GM12878 (cell line): ENCODE results near the gene ARR3. TPM values are rescaled to one million over a fixed set of nuclear protein-coding genes. Genes with fewer than 3 reads are reported as not detected.

ENCODE experiments used
- ATAC-seq: fragments of 200-7000 bp; cut with Tn5 transposase; 3 replicates; pipeline ENCODE4 v1.9.1; 2020; ENCODE audit warnings: mild to moderate bottlenecking, moderate library complexity
- Bru-seq: library from RNA; stranded (reverse); fragments of 400-500 nt; gene quantifications from one replicate; lab custom pipeline; 2021; lab: Mats Ljungman, UMichigan
- BruChase-seq, 2 experiments: library from RNA; stranded (reverse); fragments of 400-500 nt; gene quantifications; one replicate each; lab custom pipeline; 2021; lab: Mats Ljungman, UMichigan
- BruUV-seq: library from RNA; stranded (reverse); fragments of 400-500 nt; replicated peaks from 2 replicates; lab custom pipeline; 2021; lab: Mats Ljungman, UMichigan
- CTCF ChIA-PET: fragments of 300-600 bp; sonication (Branson Sonifier 250); formaldehyde crosslinking; extraction: SDS; loops from one replicate; lab custom pipeline; 2021; ENCODE audit warnings: inconsistent platforms; lab: Yijun Ruan, JAX
- POLR2A ChIA-PET: fragments of 350-600 bp; formaldehyde crosslinking; extraction: SDS; loops from one replicate; lab custom pipeline; 2021; ENCODE audit warnings: inconsistent platforms; lab: Charles Lee
- RAD21 ChIA-PET: fragments of 300-600 bp; sonication (Branson Sonifier 250); formaldehyde crosslinking; loops from one replicate; lab custom pipeline; 2023; ENCODE audit warnings: antibody characterized with exemption; ENCODE audit not compliant: unreplicated experiment; lab: Charles Lee
- SMC1A ChIA-PET: fragments of 300-600 bp; sonication (Branson Sonifier 250); formaldehyde crosslinking; loops from one replicate; lab custom pipeline; 2023; ENCODE audit not compliant: unreplicated experiment, uncharacterized antibody; lab: Charles Lee
- DNase-seq: peaks from one replicate; pipeline ENCODE4 v3.0.0-alpha.2; 2011; ENCODE audit warnings: low read depth, low spot score
- FAIRE-seq: peaks from 3 replicates; lab custom pipeline; 2011; peaks lifted over from hg19 to GRCh38; lab: Jason Lieb, UNC
- H2AFZ ChIP-seq: 2 replicates; pipeline ENCODE4 v1.6.0; 2011; ENCODE audit warnings: low read depth, low read length, control low read depth; ENCODE audit not compliant: control insufficient read depth
- H3K27ac ChIP-seq: 2 replicates; pipeline ENCODE4 v1.5.1; 2011; ENCODE audit warnings: control low read depth; ENCODE audit not compliant: control insufficient read depth, insufficient read depth
- H3K27me3 ChIP-seq, 2 experiments: replicated peaks in 1 of 2; 2 replicates each; pipeline versions ENCODE4 v1.6.0 to v1.6.1; 2011; ENCODE audit warnings: low read length in 1 of 2; ENCODE audit not compliant: control insufficient read depth in 2 of 2, insufficient read depth in 2 of 2
- H3K36me3 ChIP-seq, 2 experiments: 2 replicates each; pipeline ENCODE4 v1.5.1; 2011; ENCODE audit warnings: low read length in 1 of 2; ENCODE audit not compliant: control insufficient read depth in 2 of 2, insufficient read depth in 2 of 2
- H3K4me1 ChIP-seq: 2 replicates; pipeline ENCODE4 v1.6.1; 2011; ENCODE audit warnings: mild to moderate bottlenecking, low read length, moderate library complexity, mixed read lengths; ENCODE audit not compliant: control insufficient read depth, insufficient read depth
- H3K4me2 ChIP-seq: 2 replicates; pipeline ENCODE4 v1.6.0; 2011; ENCODE audit warnings: control low read depth; ENCODE audit not compliant: control insufficient read depth, insufficient read depth
- H3K4me3 ChIP-seq: fragments of 200-600 bp; sonication (generic); 2 replicates; pipeline ENCODE4 v1.5.1; 2016
- H3K79me2 ChIP-seq: 2 replicates; pipeline ENCODE4 v1.6.0; 2011; ENCODE audit warnings: low read length; ENCODE audit not compliant: control insufficient read depth, insufficient read depth
- H3K9ac ChIP-seq: 2 replicates; pipeline ENCODE4 v1.8.0; 2011; ENCODE audit warnings: low read length, control low read depth, mixed read lengths; ENCODE audit not compliant: control insufficient read depth, insufficient read depth
- H3K9me3 ChIP-seq: replicated peaks from 3 replicates; pipeline ENCODE4 v1.5.1; 2011; ENCODE audit warnings: mild to moderate bottlenecking, low read length; ENCODE audit not compliant: control insufficient read depth, insufficient read depth
- H4K20me1 ChIP-seq: 2 replicates; pipeline ENCODE4 v1.6.0; 2011; ENCODE audit not compliant: control insufficient read depth, insufficient read depth
- ATF2 ChIP-seq: IDR thresholded peaks from 2 replicates; pipeline ENCODE4 v1.6.1; 2012; ENCODE audit warnings: low read length, inconsistent platforms
- BHLHE40 ChIP-seq, 2 experiments: fragments of 450-650 bp in 1 of 2; IDR thresholded peaks; 2 replicates each; pipeline ENCODE4 v1.6.1; 2011 to 2017; ENCODE audit warnings: low read depth in 2 of 2, borderline replicate concordance in 1 of 2, improper control_type of control experiment in 1 of 2, low read length in 1 of 2, mild to moderate bottlenecking in 1 of 2
- CEBPZ ChIP-seq: fragments of 150-350 bp; IDR thresholded peaks from 2 replicates; pipeline ENCODE4 v1.6.1; 2016; ENCODE audit warnings: low read depth, low read length
- CREM ChIP-seq: IDR thresholded peaks from 2 replicates; pipeline ENCODE4 v1.6.1; 2014; ENCODE audit warnings: antibody characterized with exemption, low read depth
- ETV6 ChIP-seq, 2 experiments: fragments of 450-650 bp in 1 of 2; IDR thresholded peaks in 1 of 2; conservative IDR thresholded peaks in 1 of 2; 2 replicates each; pipeline ENCODE4 v1.6.1; 2014; ENCODE audit warnings: antibody characterized with exemption in 1 of 2, borderline replicate concordance in 1 of 2, low read depth in 1 of 2, mild to moderate bottlenecking in 1 of 2, moderate library complexity in 1 of 2
- FOS ChIP-seq: IDR thresholded peaks from 3 replicates; pipeline ENCODE4 v1.6.1; 2011; ENCODE audit warnings: borderline replicate concordance; ENCODE audit not compliant: insufficient read length; ENCODE audit errors: extremely low read depth
- KLF5 ChIP-seq: fragments of 450-650 bp; IDR thresholded peaks from 2 replicates; pipeline ENCODE4 v1.6.1; 2014; ENCODE audit warnings: mild to moderate bottlenecking; ENCODE audit not compliant: partially characterized antibody
- LARP7 ChIP-seq: fragments of 450-650 bp; IDR thresholded peaks from 2 replicates; pipeline ENCODE4 v1.6.1; 2017; ENCODE audit warnings: mild to moderate bottlenecking
- NFYB ChIP-seq: IDR thresholded peaks from 2 replicates; pipeline ENCODE4 v1.6.1; 2011; ENCODE audit warnings: low read depth, mild to moderate bottlenecking, low read length, improper control_type of control experiment, moderate library complexity; ENCODE audit not compliant: insufficient read depth
- PRDM15 ChIP-seq: fragments of 450-650 bp; formaldehyde crosslinking; IDR thresholded peaks from 2 replicates; pipeline ENCODE4 v1.4.0; 2020; ENCODE audit warnings: mild to moderate bottlenecking, moderate library complexity
- SMAD1 ChIP-seq: fragments of 450-650 bp; IDR thresholded peaks from 2 replicates; pipeline ENCODE4 v1.6.1; 2018; ENCODE audit warnings: mild to moderate bottlenecking, low read depth; ENCODE audit not compliant: partially characterized antibody
- SMC3 ChIP-seq: IDR thresholded peaks from 2 replicates; pipeline ENCODE4 v1.6.1; 2011; ENCODE audit warnings: low read length, improper control_type of control experiment, borderline replicate concordance
- in situ Hi-C: fragments of 300-500 bp; cut with MboI; formaldehyde crosslinking; loops from 9 replicates; pipeline ENCODE4 v1.14.3; 2018; ENCODE audit warnings: mixed read lengths
- intact Hi-C: fragments of 100-400 bp; cut with micrococcal nuclease; formaldehyde crosslinking; loops from one replicate; pipeline ENCODE4 v1.14.2; 2022; ENCODE audit not compliant: unreplicated experiment
- long read RNA-seq, 2 experiments: library from polyadenylated mRNA; unstranded; transcript quantifications; one replicate each; pipeline ENCODE4 v2.0.0, GENCODE V29; 2019 to 2020
- polyA minus RNA-seq, 3 experiments: library from RNA; depleted of rRNA, polyadenylated mRNA; stranded (reverse); fragments of >200 nt; gene quantifications; 2 replicates each; pipeline ENCODE4 v1.2.3, GENCODE V29; 2011
- polyA plus RNA-seq, 11 experiments: library from polyadenylated mRNA; depleted of rRNA in 4 of 11; unstranded in 6 of 11; stranded (reverse) in 5 of 11; fragments of >200 nt; fragmentation: Nextera tagmentation in 4 of 11; fragmentation: Illumina TruSeq in 1 of 11; extraction: Ambion mirVana in 4 of 11; extraction: Trizol in 1 of 11; gene quantifications; 1 replicate in 1 of 11; 2 replicates in 10 of 11; pipeline versions ENCODE4 v1.2.1 to v1.2.3, GENCODE V29; 2011 to 2016; ENCODE audit warnings: inconsistent platforms in 2 of 11, missing spikeins in 2 of 11, low read depth in 1 of 11
- total RNA-seq, 4 experiments: library from RNA; depleted of rRNA in 3 of 4; stranded (reverse); fragments of >200 nt in 3 of 4; fragmentation: Illumina TruSeq in 1 of 4; extraction: Trizol in 1 of 4; gene quantifications; 2 replicates each; pipeline versions ENCODE4 v1.2.1 to v1.2.3, GENCODE V29; 2013 to 2021

Gene ARR3
- total RNA-seq (2013; cell fraction: nucleolus; rRNA removed), result not detected in 2 replicates
- total RNA-seq (2014; rRNA removed) (not detected in 2 replicates), total RNA-seq (2014; rRNA removed; fragmentation: Illumina TruSeq; extraction: Trizol) (not detected in 2 replicates), total RNA-seq (2021) (not detected in 2 replicates), polyA plus RNA-seq (2011; rRNA removed) (not detected in 2 replicates), polyA plus RNA-seq (2014; fragmentation: Illumina TruSeq; extraction: Trizol) (not detected in 2 replicates), polyA plus RNA-seq (2014; fragmentation: Nextera tagmentation; extraction: Ambion mirVana) (not detected), polyA plus RNA-seq (2014; rRNA removed) (not detected in 2 replicates), polyA plus RNA-seq (2016; fragmentation: Nextera tagmentation; extraction: Ambion mirVana) (not detected), polyA minus RNA-seq (2011; rRNA and poly(A)+ RNA removed) (not detected in 2 replicates), Bru-seq, nascent RNA (not detected), BruChase-seq, experiment 1, labeled RNA remaining after a 6-hour chase (not detected), BruChase-seq, experiment 2, labeled RNA remaining after a 2-hour chase (not detected)
- not detected for polyA plus RNA-seq (2011; ENCODE audit: low read depth)
- not detected in 2 replicates for polyA plus RNA-seq (2011; cell fraction: cytosol; rRNA removed)
- polyA plus RNA-seq (2011; cell fraction: nucleus; rRNA removed), result not detected in 2 replicates
- polyA plus RNA-seq (2012), result not detected in 2 replicates
- not detected in 2 replicates for polyA minus RNA-seq (2011; cell fraction: cytosol; rRNA and poly(A)+ RNA removed)
- not detected in 2 replicates for polyA minus RNA-seq (2011; cell fraction: nucleus; rRNA and poly(A)+ RNA removed)
- long read RNA-seq, experiment 1, result 0 reads
- long read RNA-seq, experiment 2, result 0 reads

GRCh38 chrX:70268034-70268433, at the start of gene ARR3:
Gene ARR3, plus strand, starts transcription at chrX:70268334. Its CDS starts 1,052 bp downstream, at chrX:70269386.
- no peak within 1 kb of the TSS for H3K4me3 ChIP-seq
- no peaks in the 10 kb centered on the region for H3K4me1 ChIP-seq
- H3K36me3 ChIP-seq, result no peaks in the 10 kb centered on the region
- DNase-seq, result no peak
- H2AFZ ChIP-seq, result no peak within 1 kb of the TSS
- ATAC-seq, result no peak
- no peak within 1 kb of the TSS for H3K4me2 ChIP-seq
- no peak within 1 kb of the TSS for H3K9ac ChIP-seq
- ChIA-PET SMC1A (interaction anchor here (1.0 kb wide), 1 partner anchor 11 kb away, joined by 4 read pairs; no protein-coding TSS in a partner anchor), RAD21 (no interaction called here), CTCF (no interaction called here), POLR2A (no interaction called here)
- in situ Hi-C loops (no loop called here), intact Hi-C loops (no loop called here)
- H3K79me2 ChIP-seq, result no peaks in the 10 kb centered on the region
- no peaks in the 10 kb centered on the region for H4K20me1 ChIP-seq
- no peak within 1 kb of the TSS for H3K27ac ChIP-seq
- no peak for TF ChIP-seq ETV6 (conservative IDR thresholded peaks at IDR 0.05 in 1 of 2, IDR thresholded peaks at IDR 0.05 in 1 of 2; ENCODE audit: borderline replicate concordance in 1 of 2, low read depth in 1 of 2)
- no peak for TF ChIP-seq SMAD1
- no peak for TF ChIP-seq LARP7
- no peak for TF ChIP-seq BHLHE40 (IDR thresholded peaks at IDR 0.05; ENCODE audit: borderline replicate concordance in 1 of 2, low read depth in 2 of 2, low read length in 1 of 2)
- TF ChIP-seq KLF5, result no peak
- no peak for TF ChIP-seq SMC3
- TF ChIP-seq PRDM15 (CRISPR knock-in tag), result no peak
- no peak for TF ChIP-seq ATF2
- no peak for TF ChIP-seq CEBPZ
- TF ChIP-seq CREM, result no peak
- TF ChIP-seq FOS, result no peak
- TF ChIP-seq NFYB, result no peak
- no peak for FAIRE-seq
- no peaks in the 10 kb centered on the region for H3K27me3 ChIP-seq
- BruUV-seq, result no TSS peak
- H3K9me3 ChIP-seq, result no peaks in the 10 kb centered on the region
